ENCODE data around the gene ABTB1.

Gene ABTB1

GRCh38 chr3:127707851-127708411 is 35.2 kb downstream of the ABTB1 start:
- DNase-seq, result no peak

- no peak for DNase-seq
Observed at GRCh38 chr3:127708837-127709236, 36.1 kb downstream of the ABTB1 start.

GRCh38 chr3:127709320-127710060 is 36.7 kb downstream of the ABTB1 start:
- no peak for DNase-seq

- DNase-seq, result no peak
Observed at GRCh38 chr3:127710155-127710941, 37.6 kb downstream of the ABTB1 start.

- DNase-seq, result no peak
Observed at GRCh38 chr3:127711021-127711695, 38.4 kb downstream of the ABTB1 start.

GRCh38 chr3:127711896-127712295 is 39.1 kb downstream of the ABTB1 start:
- no peak for DNase-seq

GRCh38 chr3:127712461-127712860 is 39.7 kb downstream of the ABTB1 start:
- no peak for DNase-seq

GRCh38 chr3:127712881-127713771 is 40.4 kb downstream of the ABTB1 start:
- no peak for DNase-seq

- no peak for DNase-seq
Observed at GRCh38 chr3:127714125-127714571, 41.4 kb downstream of the ABTB1 start.

- DNase-seq, result no peak
Observed at GRCh38 chr3:127714866-127715265, 42.1 kb downstream of the ABTB1 start.

GRCh38 chr3:127715532-127715931 is 42.8 kb downstream of the ABTB1 start:
- no peak for DNase-seq

- no peak for DNase-seq
Observed at GRCh38 chr3:127716384-127716783, 43.6 kb downstream of the ABTB1 start.

GRCh38 chr3:127717357-127718244 is 44.8 kb downstream of the ABTB1 start:
- DNase-seq, result no peak

- DNase-seq, result no peak
Observed at GRCh38 chr3:127718245-127718915, 45.6 kb downstream of the ABTB1 start.

- no peak for DNase-seq
Observed at GRCh38 chr3:127718916-127719290, 46.2 kb downstream of the ABTB1 start.

GRCh38 chr3:127719369-127719768 is 46.6 kb downstream of the ABTB1 start:
- no peak for DNase-seq

- DNase-seq, result no peak
Observed at GRCh38 chr3:127720161-127720823, 47.5 kb downstream of the ABTB1 start.

GRCh38 chr3:127720985-127721935 is 48.5 kb downstream of the ABTB1 start:
- no peak for DNase-seq
